RWPE1 (cell line): ENCODE data around the gene LIPC.

ENCODE experiments used
- CTCF ChIA-PET: fragments of 350-600 bp; sonication (Branson Sonifier 250); formaldehyde crosslinking; extraction: SDS; loops from one replicate; lab custom pipeline; 2021; lab: Yijun Ruan, JAX
- POLR2A ChIA-PET: fragments of 400-600 bp; formaldehyde crosslinking; extraction: SDS; loops from one replicate; lab custom pipeline; 2020; ENCODE audit warnings: antibody characterized with exemption; ENCODE audit not compliant: low non-redundant PET; lab: Yijun Ruan, JAX
- DNase-seq: peaks from one replicate; pipeline ENCODE4 v3.0.0; 2012; ENCODE audit warnings: low spot score
- H3K27ac ChIP-seq: fragments of 450-650 bp; 2 replicates; pipeline ENCODE4 v1.5.1; 2017
- TF ChIP-seq, protein P1 (sequence below): fragments of 450-650 bp; conservative IDR thresholded peaks from 2 replicates; pipeline ENCODE4 v1.5.1; 2017; ENCODE audit warnings: low read depth, mild to moderate bottlenecking

LIPC gene

GRCh38 chr15:58438956-58439355, 7.2 kb downstream of the LIPC start:
- H3K27ac ChIP-seq, result no peak overlapping the region
- POLR2A ChIA-PET, result no interaction called here
- peak; percentile 22 for DNase-seq
- CTCF ChIA-PET, result no interaction called here
- TF ChIP-seq, protein P1, sequence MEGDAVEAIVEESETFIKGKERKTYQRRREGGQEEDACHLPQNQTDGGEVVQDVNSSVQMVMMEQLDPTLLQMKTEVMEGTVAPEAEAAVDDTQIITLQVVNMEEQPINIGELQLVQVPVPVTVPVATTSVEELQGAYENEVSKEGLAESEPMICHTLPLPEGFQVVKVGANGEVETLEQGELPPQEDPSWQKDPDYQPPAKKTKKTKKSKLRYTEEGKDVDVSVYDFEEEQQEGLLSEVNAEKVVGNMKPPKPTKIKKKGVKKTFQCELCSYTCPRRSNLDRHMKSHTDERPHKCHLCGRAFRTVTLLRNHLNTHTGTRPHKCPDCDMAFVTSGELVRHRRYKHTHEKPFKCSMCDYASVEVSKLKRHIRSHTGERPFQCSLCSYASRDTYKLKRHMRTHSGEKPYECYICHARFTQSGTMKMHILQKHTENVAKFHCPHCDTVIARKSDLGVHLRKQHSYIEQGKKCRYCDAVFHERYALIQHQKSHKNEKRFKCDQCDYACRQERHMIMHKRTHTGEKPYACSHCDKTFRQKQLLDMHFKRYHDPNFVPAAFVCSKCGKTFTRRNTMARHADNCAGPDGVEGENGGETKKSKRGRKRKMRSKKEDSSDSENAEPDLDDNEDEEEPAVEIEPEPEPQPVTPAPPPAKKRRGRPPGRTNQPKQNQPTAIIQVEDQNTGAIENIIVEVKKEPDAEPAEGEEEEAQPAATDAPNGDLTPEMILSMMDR, result no peak

DNA sequence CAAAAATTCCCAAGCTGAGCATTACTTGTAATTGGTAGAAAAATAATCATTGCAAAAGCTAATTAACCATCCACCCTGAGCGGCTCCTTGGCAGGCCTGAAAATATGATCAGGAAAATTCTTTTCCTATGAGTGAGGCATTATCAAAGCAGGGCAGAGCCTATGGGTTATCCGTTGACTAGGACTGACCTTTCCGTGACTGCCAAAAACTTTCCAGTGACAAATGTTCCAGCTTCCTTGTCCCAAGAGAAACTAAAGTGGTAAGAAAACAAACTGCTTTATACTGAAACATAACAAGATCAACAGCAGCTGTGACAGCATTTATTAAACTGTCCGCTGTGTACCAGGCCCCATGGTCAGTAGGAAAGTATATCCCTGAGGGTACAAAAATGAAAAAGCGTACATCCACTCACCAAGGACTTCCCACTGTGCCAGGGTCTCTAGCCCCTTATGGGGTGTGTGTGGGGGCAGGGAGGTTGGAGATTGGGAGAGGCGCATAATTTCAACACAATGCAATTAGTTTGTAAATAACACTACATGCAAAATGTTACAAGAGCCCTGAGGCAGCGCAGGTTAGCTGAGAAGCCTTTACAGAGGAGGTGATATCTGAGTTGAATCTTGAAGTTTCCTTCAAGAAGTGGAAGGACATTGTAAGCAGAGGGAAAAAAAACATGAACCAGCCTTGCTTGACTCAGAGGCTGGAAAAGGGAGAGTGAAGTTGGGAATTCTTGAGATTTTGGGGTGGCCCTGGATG, 8.5 kb downstream of the LIPC start:
- TF ChIP-seq, protein P1, result no peak
- ChIA-PET CTCF (interaction anchor here (0.5 to 0.6 kb wide), 2 partner anchors 44 to 708 kb away, joined by 3 to 4 read pairs; no protein-coding TSS in a partner anchor), POLR2A (no interaction called here)
- peak; percentile 64 for DNase-seq
- H3K27ac ChIP-seq, result peak overlapping the region; percentile 79

- DNase-seq, result peak; percentile 71
- CTCF ChIA-PET, result no interaction called here
These were observed 9.1 kb downstream of the LIPC start for GRCh38 chr15:58440922-58441321.

GRCh38 chr15:58441376-58442070, 9.7 kb downstream of the LIPC start:
- TF ChIP-seq, protein P1, result no peak
- CTCF ChIA-PET, result interaction anchor here (0.6 kb wide), 1 partner anchor 106 kb away, joined by 3 read pairs; no protein-coding TSS in a partner anchor

More at GRCh38 chr15:58440922-58441321, 9.1 kb downstream of the LIPC start:
- TF ChIP-seq, protein P1, result no peak
- peak overlapping the region; percentile 79 for H3K27ac ChIP-seq
- POLR2A ChIA-PET, result no interaction called here

GRCh38 chr15:58442122-58442521, 10.3 kb downstream of the LIPC start:
- ChIA-PET CTCF (interaction anchor here (0.6 kb wide), 1 partner anchor 106 kb away, joined by 3 read pairs; no protein-coding TSS in a partner anchor), POLR2A (no interaction called here)
- peak overlapping the region; percentile 74 for H3K27ac ChIP-seq
- TF ChIP-seq, protein P1, result no peak
- DNase-seq, result peak; percentile 75

More at GRCh38 chr15:58441376-58442070, 9.7 kb downstream of the LIPC start:
- H3K27ac ChIP-seq, result peak overlapping the region; percentile 79
- peak; percentile 74 for DNase-seq
- POLR2A ChIA-PET, result no interaction called here

DNA sequence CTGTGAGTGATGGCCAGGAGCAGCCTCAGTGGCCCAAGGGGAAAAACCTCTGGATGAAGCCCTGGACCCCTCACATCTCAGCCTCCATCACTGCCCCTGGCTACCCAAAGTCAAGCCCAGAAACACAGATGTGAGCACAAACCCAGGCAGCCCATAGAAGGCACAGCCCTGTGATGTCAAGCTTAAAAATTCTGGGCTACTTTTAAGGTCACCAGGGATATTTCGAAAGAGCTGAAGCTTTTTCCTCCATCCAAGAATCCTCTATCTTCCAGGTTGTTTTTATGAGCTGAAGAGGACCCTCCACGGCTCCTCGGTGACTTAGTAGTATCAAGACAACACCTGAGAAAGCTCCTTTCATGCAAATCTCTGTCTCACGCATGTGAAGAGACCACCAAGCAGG, 11.5 kb downstream of the LIPC start:
- DNase-seq, result no peak

More for the DNA sequence above, 11.5 kb downstream of the LIPC start:
- ChIA-PET CTCF (no interaction called here), POLR2A (no interaction called here)
- peak overlapping the region; percentile 71 for H3K27ac ChIP-seq
- TF ChIP-seq, protein P1, result no peak
